OCI-LY3 (cell line): Measurements from ENCODE around the gene RPL23.

Source experiments
- H2AFZ ChIP-seq: fragments of 200-600, 300-600 bp; shearing (Covaris generic); 2 replicates; pipeline ENCODE4 v1.6.0; 2014; ENCODE audit warnings: antibody characterized with exemption, low read depth, low read length
- H3K27ac ChIP-seq: fragments of 200-600, 300-600 bp; sonication (generic); 2 replicates; pipeline ENCODE4 v1.5.1; 2014; ENCODE audit warnings: mild to moderate bottlenecking, low read length, moderate library complexity, mixed read lengths
- H3K27me3 ChIP-seq: fragments of 200-600, 300-600 bp; sonication (generic); 2 replicates; pipeline ENCODE4 v1.6.1; 2014; ENCODE audit warnings: low read depth, low read length, mixed read lengths
- H3K36me3 ChIP-seq: fragments of 200-600, 300-600 bp; sonication (generic); replicated peaks from 2 replicates; pipeline ENCODE3; 2014; ENCODE audit warnings: low read depth, low read length, mixed read lengths
- H3K4me1 ChIP-seq: fragments of 300-600, 200-600 bp; sonication (generic); 2 replicates; pipeline ENCODE4 v1.6.1; 2014; ENCODE audit warnings: low read length, mixed read lengths
- H3K4me2 ChIP-seq: fragments of 200-600, 300-600 bp; sonication (generic); 2 replicates; pipeline ENCODE4 v1.6.1; 2014; ENCODE audit warnings: low read length, mixed read lengths
- H3K4me3 ChIP-seq: fragments of 300-600, 200-600 bp; sonication (generic); 2 replicates; pipeline ENCODE4 v1.5.1; 2014; ENCODE audit warnings: antibody characterized with exemption, mild to moderate bottlenecking, low read length, moderate library complexity
- H3K79me2 ChIP-seq: fragments of 300-600, 200-600 bp; shearing (Covaris generic); 2 replicates; pipeline ENCODE4 v1.6.1; 2014; ENCODE audit warnings: mild to moderate bottlenecking, low read length, mixed read lengths
- H3K9ac ChIP-seq: fragments of 300-600, 200-600 bp; shearing (Covaris generic); 2 replicates; pipeline ENCODE4 v1.6.0; 2014; ENCODE audit warnings: mild to moderate bottlenecking, low read length, moderate library complexity
- H3K9me3 ChIP-seq: fragments of 200-600, 300-600 bp; shearing (Covaris generic); 2 replicates; pipeline ENCODE4 v1.6.1; 2014; ENCODE audit warnings: low read length, mixed read lengths; ENCODE audit not compliant: insufficient read depth
- H4K20me1 ChIP-seq: fragments of 200-600, 300-600 bp; sonication (generic); 2 replicates; pipeline ENCODE4 v1.6.1; 2016; ENCODE audit warnings: low read length, mixed read lengths; ENCODE audit not compliant: insufficient read depth
- EZH2phosphoT487 ChIP-seq: fragments of 200-600 bp; shearing (Covaris generic); IDR thresholded peaks from 2 replicates; pipeline ENCODE4 v1.6.1; 2018; ENCODE audit warnings: antibody characterized with exemption, mixed run types, low read depth
- TF ChIP-seq, protein P1 (sequence below): fragments of 200-600, 300-600 bp; sonication (generic); IDR thresholded peaks from 2 replicates; pipeline ENCODE4 v1.5.1; 2014; ENCODE audit warnings: antibody characterized with exemption, low read length, low read depth

Gene RPL23

DNA sequence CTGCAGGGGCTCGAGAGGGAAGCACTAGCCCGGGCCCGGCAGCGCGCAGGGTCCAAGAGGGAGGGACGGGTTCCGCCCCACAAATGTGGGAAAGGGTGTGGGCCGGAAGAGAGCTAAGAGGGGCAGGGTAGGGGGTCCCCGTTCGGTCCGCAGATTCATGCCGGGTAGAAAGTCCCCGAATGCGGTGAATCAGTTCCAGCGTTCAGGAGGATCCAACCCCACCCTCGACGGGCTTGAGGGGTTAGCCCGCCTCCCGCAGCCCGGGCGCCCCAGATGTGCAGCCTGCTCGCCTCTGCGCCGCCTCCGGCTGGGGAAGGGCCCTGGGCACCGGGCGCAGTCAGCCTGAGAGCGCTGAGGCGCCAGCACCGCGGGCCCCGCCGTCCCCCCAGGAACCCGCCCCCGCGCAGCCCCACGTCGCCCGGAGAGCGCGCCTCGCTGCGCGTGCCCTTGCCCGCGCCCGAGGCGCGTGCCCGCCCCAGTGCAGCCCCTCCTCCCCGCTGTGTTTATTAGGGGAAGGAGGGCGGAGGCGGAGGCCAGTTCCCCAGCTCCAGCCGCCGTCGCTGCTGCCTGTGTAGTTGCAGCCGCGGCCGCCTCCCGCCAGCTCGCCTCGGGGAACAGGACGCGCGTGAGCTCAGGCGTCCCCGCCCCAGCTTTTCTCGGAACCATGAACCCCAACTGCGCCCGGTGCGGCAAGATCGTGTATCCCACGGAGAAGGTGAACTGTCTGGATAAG, 16.2 kb upstream of the RPL23 start, which contains the start of gene LASP1:
TSS of gene LASP1 (plus strand) at position 533 of the 733 bp plus-strand sequence. CDS start at position 665, 132 bp downstream.
- no peaks in the 10 kb centered on the region for H3K9me3 ChIP-seq
- H2AFZ ChIP-seq = no peak within 1 kb of the TSS
- H3K27ac ChIP-seq = peak within 1 kb of the TSS; percentile 96
- peak within 1 kb of the TSS; percentile 99 for H3K4me3 ChIP-seq
- no peaks in the 10 kb centered on the region for H3K27me3 ChIP-seq
- H3K79me2 ChIP-seq = peaks cover 47% of the 10 kb centered on the region
- H3K4me2 ChIP-seq = peak within 1 kb of the TSS; percentile 100
- H3K9ac ChIP-seq = peak within 1 kb of the TSS; percentile 89
- TF ChIP-seq EZH2phosphoT487 = no peak
- TF ChIP-seq, protein P1, sequence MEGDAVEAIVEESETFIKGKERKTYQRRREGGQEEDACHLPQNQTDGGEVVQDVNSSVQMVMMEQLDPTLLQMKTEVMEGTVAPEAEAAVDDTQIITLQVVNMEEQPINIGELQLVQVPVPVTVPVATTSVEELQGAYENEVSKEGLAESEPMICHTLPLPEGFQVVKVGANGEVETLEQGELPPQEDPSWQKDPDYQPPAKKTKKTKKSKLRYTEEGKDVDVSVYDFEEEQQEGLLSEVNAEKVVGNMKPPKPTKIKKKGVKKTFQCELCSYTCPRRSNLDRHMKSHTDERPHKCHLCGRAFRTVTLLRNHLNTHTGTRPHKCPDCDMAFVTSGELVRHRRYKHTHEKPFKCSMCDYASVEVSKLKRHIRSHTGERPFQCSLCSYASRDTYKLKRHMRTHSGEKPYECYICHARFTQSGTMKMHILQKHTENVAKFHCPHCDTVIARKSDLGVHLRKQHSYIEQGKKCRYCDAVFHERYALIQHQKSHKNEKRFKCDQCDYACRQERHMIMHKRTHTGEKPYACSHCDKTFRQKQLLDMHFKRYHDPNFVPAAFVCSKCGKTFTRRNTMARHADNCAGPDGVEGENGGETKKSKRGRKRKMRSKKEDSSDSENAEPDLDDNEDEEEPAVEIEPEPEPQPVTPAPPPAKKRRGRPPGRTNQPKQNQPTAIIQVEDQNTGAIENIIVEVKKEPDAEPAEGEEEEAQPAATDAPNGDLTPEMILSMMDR = no peak
- peaks cover 36% of the 10 kb centered on the region for H4K20me1 ChIP-seq
- peaks cover 6% of the 10 kb centered on the region for H3K36me3 ChIP-seq
- peaks cover 16% of the 10 kb centered on the region for H3K4me1 ChIP-seq

DNA sequence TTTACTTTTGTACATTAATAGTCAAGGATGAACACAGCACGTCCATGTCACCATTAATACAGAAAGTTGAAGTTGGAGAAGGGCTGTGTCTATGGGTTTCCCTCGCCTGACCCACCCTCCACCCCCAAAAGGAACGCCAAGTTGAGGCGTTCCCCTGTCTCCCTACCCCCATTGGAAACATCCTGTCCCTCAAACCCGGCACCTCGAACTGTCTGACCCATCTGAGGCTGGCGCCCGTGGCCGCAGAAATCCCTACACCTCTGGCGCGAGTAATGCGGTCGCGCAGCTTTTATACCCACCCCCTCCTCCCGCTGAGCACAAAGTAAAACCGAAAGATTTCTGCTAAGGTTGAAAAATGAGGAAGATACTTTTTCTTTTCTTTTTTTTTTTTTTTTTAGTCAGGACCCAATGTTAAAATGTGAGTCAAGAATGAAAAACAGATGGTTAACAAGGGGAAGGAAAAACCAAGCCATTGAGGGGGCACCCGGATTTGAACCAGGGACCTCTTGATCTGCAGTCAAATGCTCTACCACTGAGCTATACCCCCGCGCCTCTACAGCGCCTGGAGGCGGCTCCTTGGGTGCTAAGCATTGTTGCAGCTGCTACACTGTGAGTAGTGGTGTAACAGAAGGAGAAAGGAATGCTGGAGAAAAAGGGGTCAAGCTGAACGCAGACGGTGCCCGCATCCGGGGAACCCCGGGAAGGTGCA, 15.4 kb upstream of the RPL23 start:
- Histone ChIP-seq H3K4me3 (peak overlapping the region; percentile 99), H3K4me1 (peaks cover 17% of the 10 kb centered on the region), H3K79me2 (peaks cover 40% of the 10 kb centered on the region), H3K9ac (peak overlapping the region; percentile 84), H3K9me3 (no peaks in the 10 kb centered on the region), H3K27ac (peak overlapping the region; percentile 96), H3K4me2 (peak overlapping the region; percentile 87), H3K36me3 (peaks cover 6% of the 10 kb centered on the region), H2AFZ (no peak overlapping the region), H4K20me1 (peaks cover 29% of the 10 kb centered on the region), H3K27me3 (no peaks in the 10 kb centered on the region)
- no peak for TF ChIP-seq EZH2phosphoT487
- TF ChIP-seq, protein P1 = peak; percentile 63

DNA sequence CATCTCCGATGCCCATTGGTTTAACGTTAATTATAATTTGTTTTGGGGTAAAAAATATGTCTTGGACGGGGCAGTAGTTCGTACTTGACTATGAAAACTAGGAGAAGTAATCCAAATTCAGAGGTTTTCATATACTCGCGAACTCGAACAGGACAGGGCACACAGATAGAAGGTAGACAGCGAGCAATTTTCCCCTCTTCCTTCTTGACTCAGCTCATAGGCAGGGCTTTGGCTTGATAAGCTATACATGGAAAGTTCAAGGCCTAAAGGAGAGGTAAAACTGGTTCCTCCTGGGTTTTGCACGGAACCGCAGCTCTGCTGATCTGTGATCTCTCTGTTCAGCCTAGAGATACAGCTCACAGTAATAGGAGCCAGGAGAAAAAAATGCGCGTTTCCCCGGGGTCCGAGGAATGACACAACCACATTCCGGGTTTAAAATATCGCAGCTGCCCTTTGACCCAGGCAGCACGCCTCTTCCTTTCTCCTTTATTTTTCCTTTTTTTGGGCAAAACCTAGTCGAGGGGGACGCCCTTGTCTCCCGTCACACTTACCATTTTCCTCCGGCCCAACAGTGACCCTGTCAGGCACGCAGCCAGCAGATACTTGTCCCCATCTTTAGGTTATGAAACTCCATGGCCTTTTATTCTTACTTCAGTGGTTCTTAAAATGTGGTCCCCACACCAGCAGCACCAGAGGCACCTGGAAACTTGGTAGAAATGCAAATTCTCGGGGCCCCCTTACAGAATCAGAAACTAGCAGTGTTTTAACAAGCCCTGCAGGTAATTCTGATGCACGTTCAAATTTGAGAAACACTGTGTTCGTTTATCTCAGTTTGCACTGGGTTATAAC, 14.7 kb upstream of the RPL23 start:
- Histone ChIP-seq H3K9ac (peak overlapping the region; percentile 84), H3K4me1 (peaks cover 25% of the 10 kb centered on the region), H3K27ac (peak overlapping the region; percentile 96), H3K4me3 (peak overlapping the region; percentile 99), H3K27me3 (no peaks in the 10 kb centered on the region), H3K36me3 (peaks cover 6% of the 10 kb centered on the region), H4K20me1 (peaks cover 23% of the 10 kb centered on the region), H3K79me2 (peaks cover 32% of the 10 kb centered on the region), H3K4me2 (peak overlapping the region; percentile 87), H2AFZ (peak overlapping the region; percentile 60), H3K9me3 (no peaks in the 10 kb centered on the region)
- TF ChIP-seq EZH2phosphoT487 = no peak
- TF ChIP-seq, protein P1 = 0 out of 2 replicates have a peak, but pooled peaks have one; percentile 5
